BJ (cell line): ENCODE data around the gene KCNA2. TPM values are rescaled to one million over a fixed set of nuclear protein-coding genes. Genes with fewer than 3 reads are reported as not detected.

Experiments
- CTCF ChIA-PET: fragments of 350-600 bp; formaldehyde crosslinking; extraction: SDS; loops from one replicate; lab custom pipeline; 2021; ENCODE audit warnings: antibody characterized with exemption, inconsistent platforms; lab: Yijun Ruan, JAX
- POLR2A ChIA-PET: fragments of 300-600 bp; sonication (Branson Sonifier 250); formaldehyde crosslinking; extraction: SDS; loops from one replicate; lab custom pipeline; 2021; ENCODE audit warnings: antibody characterized with exemption; lab: Charles Lee
- DNase-seq: peaks from one replicate; pipeline ENCODE4 v3.0.0-alpha.2; 2011; ENCODE audit warnings: low read depth
- H3K27me3 ChIP-seq: 2 replicates; pipeline ENCODE4 v1.6.0; 2011; ENCODE audit warnings: low read length; ENCODE audit not compliant: control insufficient read depth, insufficient read depth
- H3K36me3 ChIP-seq: 2 replicates; pipeline ENCODE4 v1.5.1; 2011; ENCODE audit warnings: low read length; ENCODE audit not compliant: control insufficient read depth, insufficient read depth
- H3K4me3 ChIP-seq: 2 replicates; pipeline ENCODE4 v1.5.1; 2011; ENCODE audit warnings: low read depth, mild to moderate bottlenecking, control low read depth, low read length
- polyA plus RNA-seq: library from polyadenylated mRNA; depleted of rRNA; stranded (reverse); fragments of >200 nt; gene quantifications from 2 replicates; pipeline ENCODE4 v1.2.3, GENCODE V29; 2011
- TF ChIP-seq, protein P1 (sequence below): IDR thresholded peaks from 2 replicates; pipeline ENCODE4 v1.5.1; 2011; ENCODE audit warnings: low read depth, mild to moderate bottlenecking, control low read depth, inconsistent platforms, low read length, moderate library complexity; ENCODE audit not compliant: insufficient read depth

Gene KCNA2
- polyA plus RNA-seq, 1 experiment = not detected

- no peak for DNase-seq
- Histone ChIP-seq H3K27me3 (no peaks in the 10 kb centered on the region; the same call in 1 of the 2 replicates), H3K36me3 (no peaks in the 10 kb centered on the region), H3K4me3 (no peak overlapping the region)
- POLR2A ChIA-PET = no interaction called here
- TF ChIP-seq, protein P1, sequence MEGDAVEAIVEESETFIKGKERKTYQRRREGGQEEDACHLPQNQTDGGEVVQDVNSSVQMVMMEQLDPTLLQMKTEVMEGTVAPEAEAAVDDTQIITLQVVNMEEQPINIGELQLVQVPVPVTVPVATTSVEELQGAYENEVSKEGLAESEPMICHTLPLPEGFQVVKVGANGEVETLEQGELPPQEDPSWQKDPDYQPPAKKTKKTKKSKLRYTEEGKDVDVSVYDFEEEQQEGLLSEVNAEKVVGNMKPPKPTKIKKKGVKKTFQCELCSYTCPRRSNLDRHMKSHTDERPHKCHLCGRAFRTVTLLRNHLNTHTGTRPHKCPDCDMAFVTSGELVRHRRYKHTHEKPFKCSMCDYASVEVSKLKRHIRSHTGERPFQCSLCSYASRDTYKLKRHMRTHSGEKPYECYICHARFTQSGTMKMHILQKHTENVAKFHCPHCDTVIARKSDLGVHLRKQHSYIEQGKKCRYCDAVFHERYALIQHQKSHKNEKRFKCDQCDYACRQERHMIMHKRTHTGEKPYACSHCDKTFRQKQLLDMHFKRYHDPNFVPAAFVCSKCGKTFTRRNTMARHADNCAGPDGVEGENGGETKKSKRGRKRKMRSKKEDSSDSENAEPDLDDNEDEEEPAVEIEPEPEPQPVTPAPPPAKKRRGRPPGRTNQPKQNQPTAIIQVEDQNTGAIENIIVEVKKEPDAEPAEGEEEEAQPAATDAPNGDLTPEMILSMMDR = no peak
- CTCF ChIA-PET = interaction anchor here (1.2 to 2.9 kb wide), 3 partner anchors 19 to 145 kb away, joined by 4 to 10 read pairs (median 4); no protein-coding TSS in a partner anchor
Observed at GRCh38 chr1:110638058-110638457, 31.9 kb upstream of the KCNA2 start.

GRCh38 chr1:110637475-110637874, 31.3 kb upstream of the KCNA2 start:
- TF ChIP-seq, protein P1 = no peak
- DNase-seq = no peak
- Histone ChIP-seq H3K36me3 (no peaks in the 10 kb centered on the region), H3K4me3 (no peak overlapping the region), H3K27me3 (no peaks in the 10 kb centered on the region; the same call in 1 of the 2 replicates)
- ChIA-PET CTCF (interaction anchor here (1.2 to 2.9 kb wide), 2 partner anchors 18 to 128 kb away, joined by 4 to 10 read pairs; no protein-coding TSS in a partner anchor), POLR2A (no interaction called here)

DNA sequence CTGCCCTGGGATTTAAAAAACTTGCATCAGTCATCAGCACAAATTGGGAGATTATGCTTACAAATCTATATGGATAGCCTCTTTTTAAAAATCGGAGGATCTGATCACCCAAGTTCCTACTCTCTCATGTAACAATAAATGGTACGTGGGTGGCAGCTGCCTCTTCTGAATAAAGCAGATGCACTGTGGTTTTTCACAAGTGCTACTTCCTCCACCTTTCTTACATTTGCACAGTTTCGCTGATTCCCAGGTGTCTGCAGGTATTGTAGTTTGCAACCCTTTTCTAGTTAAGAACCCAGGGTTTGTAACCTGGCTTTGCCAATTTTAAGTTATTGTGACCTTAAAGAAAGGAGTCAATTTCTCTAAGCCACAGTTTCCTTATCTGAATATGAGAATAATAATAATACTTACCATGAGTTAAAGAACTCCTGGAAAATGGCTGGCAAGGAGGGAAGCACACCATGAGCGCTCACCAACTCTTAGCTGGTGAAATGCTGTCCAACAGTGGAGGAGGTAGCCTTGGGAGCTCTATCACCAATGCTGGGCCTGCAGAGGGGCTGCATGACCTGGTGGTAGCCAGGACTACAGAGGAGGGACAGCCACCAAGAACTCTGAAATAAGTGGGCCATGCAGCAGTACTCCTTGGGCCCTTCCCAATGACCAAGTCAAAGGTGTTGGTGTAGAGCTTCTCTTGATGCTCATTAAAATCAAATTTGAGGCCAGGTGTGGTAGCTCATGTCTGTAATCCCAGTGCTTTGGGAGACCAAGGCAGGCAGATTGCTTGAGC, 30.2 kb upstream of the KCNA2 start:
- no peak overlapping the region for H3K4me3 ChIP-seq
- POLR2A ChIA-PET = no interaction called here
- CTCF ChIA-PET = interaction anchor here (2.9 to 3.1 kb wide), 2 partner anchors 129 kb away, joined by 10 to 22 read pairs; no protein-coding TSS in a partner anchor
- H3K27me3 ChIP-seq = no peaks in the 10 kb centered on the region; the same call in 1 of the 2 replicates
- TF ChIP-seq, protein P1 = no peak
- no peak for DNase-seq
- no peaks in the 10 kb centered on the region for H3K36me3 ChIP-seq

- DNase-seq = no peak
- H3K4me3 ChIP-seq = no peak overlapping the region
- ChIA-PET CTCF (interaction anchor here (2.0 to 3.1 kb wide), 2 partner anchors 130 to 148 kb away, joined by 6 to 22 read pairs; no protein-coding TSS in a partner anchor), POLR2A (interaction anchor here (0.6 kb wide), 1 partner anchor 416 kb away, joined by 3 read pairs; no protein-coding TSS in a partner anchor)
- H3K27me3 ChIP-seq = no peaks in the 10 kb centered on the region; the same call in 1 of the 2 replicates
- H3K36me3 ChIP-seq = no peaks in the 10 kb centered on the region
- TF ChIP-seq, protein P1 = no peak
Observed at GRCh38 chr1:110635434-110635833, 29.3 kb upstream of the KCNA2 start.
